ELF-1 (cell line): ENCODE measurements around the gene CCDC93.

Experiments
- DNase-seq: peaks from one replicate; pipeline ENCODE4 v3.0.0-alpha.2; 2016; ENCODE audit warnings: low read depth, low spot score

CCDC93 gene, protein sequence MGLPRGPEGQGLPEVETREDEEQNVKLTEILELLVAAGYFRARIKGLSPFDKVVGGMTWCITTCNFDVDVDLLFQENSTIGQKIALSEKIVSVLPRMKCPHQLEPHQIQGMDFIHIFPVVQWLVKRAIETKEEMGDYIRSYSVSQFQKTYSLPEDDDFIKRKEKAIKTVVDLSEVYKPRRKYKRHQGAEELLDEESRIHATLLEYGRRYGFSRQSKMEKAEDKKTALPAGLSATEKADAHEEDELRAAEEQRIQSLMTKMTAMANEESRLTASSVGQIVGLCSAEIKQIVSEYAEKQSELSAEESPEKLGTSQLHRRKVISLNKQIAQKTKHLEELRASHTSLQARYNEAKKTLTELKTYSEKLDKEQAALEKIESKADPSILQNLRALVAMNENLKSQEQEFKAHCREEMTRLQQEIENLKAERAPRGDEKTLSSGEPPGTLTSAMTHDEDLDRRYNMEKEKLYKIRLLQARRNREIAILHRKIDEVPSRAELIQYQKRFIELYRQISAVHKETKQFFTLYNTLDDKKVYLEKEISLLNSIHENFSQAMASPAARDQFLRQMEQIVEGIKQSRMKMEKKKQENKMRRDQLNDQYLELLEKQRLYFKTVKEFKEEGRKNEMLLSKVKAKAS

DNA sequence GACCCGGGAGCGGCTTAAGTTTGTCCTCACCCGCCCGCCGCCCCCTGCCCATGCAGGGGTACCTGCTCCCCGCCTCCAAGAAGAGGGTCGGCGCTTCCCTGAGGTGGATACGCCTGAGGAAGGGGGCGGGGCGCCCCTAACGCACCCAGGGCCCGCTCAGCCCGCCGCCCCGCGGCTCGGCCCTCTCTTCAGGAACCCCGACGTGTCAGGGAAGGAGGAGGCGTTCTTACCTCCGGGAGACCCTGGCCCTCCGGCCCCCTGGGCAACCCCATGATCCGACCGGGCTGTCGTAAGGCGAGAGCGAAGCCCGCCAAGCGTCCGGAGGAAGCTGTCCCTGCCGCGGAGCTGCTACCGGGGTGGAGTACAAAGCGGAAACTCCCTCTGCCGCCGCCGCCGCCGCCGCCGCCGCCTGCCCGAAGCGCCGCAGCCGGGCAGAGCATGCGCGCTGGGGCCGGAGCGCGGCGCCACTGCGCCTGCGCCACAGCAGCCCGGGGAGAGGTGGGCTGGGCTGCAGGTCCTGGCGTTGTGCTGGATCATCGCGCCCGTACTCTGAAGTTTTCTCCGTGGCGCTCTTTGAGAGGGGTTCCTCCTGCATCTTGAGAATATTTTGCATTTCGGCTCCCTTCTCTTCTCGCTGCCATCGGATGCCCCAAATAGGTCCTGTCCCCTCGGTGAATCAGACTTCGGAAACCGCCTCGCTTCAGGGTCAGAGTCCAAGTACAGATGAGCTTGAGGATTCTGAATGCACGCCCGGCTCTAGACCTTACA lies at the start of gene CCDC93:
CCDC93 (minus strand) TSS at position 347 of the 768 bp plus-strand sequence; CDS start at position 272, 75 bp downstream.
- peak; percentile 91 for DNase-seq

DNA sequence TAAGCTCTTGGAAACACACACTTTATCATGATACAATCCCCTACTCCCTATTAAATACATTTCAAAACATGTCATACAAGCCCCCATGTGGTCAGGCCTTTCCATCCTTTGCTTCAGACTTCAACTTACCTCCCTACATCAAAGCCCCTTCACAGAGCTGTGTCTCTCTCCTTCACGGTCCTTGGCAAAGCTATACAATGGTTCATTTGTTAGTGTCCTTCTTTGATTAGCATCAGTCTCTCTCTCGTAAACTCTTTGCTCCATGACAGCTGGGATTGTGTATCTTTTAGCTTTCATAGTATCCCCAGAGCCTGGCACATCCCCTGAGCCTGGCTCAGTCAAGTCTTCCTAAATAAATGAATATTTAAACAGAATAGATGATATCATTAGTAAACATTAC lies 48.8 kb upstream of the CCDC93 start:
- no peak for DNase-seq

DNA sequence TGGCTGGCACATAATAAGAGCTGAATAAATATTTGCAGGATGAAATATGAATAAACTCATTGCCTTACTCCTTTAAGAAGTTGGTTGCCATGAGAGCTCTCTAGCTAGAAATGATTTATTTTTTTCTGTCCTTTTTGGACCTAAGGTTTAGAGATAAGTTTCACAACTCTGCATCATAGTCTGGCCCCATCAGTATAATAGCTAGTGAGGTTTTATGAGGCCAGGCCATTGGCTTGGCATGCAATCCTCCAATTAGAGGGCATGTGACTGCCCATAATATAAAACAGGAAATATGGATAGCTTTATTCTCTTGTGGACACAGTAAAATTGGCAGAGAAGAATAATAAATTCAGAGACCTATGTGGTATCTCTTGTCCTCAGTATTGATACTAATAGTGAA lies 48.2 kb upstream of the CCDC93 start:
- DNase-seq, result no peak

DNA sequence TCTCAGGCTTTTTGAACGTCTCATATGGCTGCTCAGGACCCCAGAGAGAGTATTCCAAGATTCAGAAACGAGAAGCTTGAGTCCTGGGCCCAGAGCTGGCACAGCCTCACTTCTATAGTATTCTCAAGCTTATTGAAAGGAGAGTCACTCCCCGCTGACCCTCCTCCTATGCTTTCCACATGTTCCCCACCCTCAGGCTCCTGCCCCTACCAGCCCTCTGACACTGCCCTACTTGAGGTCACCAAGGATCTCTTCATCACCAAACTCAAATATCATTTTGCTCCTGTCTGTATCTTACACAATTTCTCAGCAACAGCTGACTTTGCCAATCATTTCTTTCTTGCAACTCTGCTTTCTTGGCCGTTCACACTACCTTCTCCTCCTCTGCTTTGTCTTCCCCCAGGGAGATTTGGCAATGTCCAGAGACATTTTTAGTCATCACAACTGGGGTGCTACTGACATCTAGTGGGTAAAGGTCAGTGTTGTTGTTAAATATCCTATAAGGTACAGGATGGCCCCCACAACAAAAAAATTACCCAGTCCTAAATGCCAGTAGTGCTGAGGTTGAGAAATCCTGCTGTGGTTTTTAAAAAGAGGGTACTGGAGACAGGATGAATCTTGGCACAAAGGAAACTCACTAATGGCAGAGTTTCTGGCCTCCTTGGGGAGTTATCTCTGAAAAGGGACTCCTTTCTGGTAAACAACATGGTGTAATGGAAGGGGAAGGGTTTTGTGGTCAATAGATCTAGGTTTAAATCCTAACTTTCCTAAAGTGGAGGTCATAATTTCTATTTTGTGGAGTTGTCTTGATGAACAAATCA lies 47.5 kb upstream of the CCDC93 start:
- peak; percentile 22 for DNase-seq

DNA sequence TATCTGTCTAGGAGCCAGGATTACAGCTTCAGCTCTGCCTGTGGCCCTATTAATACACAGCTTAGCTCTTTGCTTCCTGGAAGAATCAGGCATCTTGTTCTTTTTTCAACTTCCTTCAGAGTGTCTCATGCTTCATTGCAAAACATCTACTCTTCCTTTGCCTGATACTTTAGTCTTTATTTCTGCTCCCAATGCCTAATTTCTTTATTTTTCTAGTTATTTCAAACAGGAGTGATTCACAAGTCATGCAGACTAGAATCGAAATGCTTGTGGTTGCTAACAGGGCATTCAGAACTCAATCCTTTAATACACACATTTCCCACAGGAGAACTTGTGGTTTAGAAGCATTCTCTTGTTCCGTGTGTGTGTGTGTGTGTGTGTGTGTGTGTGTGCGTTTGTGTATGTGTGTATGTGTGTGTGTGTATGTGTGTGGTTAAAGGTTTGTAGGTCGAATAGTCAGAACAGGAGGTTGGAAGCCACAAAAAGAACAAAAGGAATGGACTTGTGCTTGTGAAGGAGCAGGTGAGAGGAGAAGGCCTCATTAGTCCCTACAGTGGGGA lies 46.1 kb upstream of the CCDC93 start:
- no peak for DNase-seq

DNA sequence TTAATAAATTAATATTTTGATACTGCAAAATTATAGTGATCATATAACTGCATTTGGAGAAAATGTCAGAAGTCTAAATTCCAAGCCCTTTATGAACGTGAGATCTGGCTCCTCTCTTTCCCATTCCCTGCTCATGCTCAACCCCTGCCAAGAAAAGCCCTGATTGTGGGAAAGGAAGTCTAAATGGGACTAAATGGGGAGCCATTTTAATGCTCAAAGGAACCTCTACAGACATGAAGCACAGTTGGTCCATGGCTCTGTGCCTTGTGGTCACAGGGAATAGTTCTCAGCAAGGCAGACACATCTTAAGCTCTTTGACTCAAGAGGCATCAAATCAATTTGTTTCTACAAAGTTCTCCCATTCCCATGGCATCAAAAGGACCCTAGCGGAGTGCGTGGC lies 45.1 kb upstream of the CCDC93 start:
- no peak for DNase-seq

DNA sequence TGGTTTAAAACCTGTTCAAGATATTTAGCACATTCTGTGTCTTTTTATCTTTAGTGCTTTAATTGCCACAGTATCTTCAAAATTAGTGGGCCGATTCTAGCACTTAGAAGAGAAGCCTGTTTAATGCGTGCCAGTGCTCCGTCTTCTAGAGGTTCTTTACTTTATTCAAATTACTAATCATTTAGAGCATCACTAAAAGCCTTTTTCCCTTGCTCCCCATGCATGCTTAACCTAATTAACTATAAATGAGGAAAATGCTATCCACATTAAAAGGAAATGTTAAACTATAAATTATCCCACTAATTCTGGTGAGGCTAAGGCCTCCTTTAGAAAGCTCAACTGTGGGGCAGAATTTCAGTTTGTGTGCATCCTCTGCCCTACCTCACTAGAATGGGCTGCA lies 42.9 kb upstream of the CCDC93 start:
- DNase-seq, result no peak

DNA sequence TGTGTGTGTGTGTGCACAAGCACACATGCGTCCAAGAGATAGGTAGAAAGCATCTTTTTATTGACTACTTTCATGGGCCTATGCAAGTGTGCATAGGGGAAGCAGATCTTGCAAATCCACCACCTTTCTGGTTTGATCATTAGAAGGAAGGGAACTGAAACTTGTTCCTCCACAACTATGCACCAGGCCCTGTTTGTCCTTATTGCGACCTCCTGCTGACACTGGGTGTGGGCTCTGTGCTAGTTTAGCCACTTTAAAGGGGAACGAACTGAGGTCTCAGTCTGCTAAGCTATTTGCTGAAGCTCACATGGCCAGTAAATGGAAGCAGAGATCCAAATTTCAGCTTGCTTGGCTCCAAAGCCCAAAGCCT lies 42.3 kb upstream of the CCDC93 start:
- DNase-seq, result no peak

DNA sequence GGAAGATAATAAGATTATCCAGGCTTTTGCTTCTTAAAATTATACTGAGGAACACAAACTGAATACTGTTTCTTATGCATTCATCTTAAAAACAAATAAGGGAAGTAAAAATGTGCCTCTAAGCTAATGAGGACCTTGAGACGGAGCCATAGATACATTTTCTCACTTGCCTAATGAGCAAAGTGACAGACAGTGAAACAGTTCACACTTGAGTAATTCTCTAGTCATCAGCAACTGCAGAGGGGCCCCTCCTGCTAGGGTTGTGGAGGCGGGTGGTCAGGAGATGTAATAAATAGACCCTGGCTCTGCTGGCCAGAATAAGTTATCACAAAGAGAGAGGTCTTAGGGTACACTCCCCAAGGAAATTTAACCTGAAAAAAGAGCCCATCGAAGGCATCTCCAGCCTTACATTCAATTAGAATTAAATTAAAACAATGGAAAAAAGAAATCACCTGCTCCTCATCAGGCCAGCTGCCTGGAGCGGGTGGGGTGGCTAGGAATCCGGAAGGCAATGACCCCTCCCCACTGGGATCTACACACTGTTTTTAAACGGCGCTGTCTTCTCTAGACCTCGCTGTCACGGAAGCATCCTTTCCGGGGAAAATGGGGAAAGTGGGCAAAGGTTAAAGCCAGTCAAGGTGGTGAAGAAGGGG lies 41.8 kb upstream of the CCDC93 start:
- DNase-seq, result no peak

DNA sequence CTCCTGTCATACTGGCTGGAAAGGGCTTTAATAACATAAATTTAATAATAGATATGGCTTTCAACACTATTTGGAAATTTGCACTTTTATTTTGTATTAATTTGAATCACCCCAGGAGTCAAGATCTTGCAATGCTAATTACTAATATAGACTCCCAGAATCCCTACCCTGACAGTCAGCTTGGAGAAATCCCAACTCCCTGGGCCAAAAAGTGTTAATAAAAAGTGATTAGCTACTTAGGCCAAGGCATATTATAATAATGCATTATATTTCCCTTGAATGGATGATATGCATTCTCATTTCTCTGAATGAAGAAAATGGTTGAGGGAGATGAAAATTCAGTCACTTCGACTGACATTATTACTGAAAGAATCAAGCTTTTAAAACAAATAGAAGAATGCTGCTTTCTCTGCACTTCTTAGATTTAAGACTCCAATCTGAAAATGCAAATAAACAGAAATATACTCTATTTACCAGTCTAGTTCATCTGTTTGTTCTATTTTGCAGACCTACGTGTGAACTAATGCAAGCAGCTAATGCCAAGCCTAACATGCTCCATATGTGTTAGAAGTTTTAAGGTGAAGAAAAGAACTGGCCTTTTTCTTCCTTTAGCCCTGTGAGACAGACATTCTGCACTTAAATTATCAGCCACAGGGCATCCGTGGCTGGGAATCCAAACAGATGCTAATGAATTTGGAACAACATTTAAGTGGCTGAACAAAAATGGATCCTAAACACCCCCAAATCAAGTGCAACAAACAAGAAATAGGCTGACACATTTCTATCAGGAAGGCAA lies 40.5 kb upstream of the CCDC93 start:
- no peak for DNase-seq

DNA sequence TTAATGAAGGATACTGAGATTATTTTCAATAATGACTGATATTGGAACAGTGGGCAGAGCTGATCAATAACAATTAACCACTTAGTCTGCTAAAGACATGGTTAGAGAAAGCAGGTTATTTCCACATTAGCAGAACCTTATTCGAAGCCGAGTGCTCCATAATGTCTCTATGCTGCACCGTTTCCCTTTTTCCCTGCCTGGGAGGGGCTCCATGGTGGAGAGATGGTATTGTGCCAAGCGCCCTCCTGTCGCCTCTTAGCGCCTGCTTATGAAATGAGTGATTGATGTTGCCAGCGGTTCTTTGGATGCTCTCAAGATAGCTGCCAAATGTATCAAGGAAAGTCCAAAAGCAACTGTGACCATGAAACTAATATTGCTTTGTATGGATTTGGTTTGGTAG lies 39.8 kb upstream of the CCDC93 start:
- DNase-seq, result no peak

DNA sequence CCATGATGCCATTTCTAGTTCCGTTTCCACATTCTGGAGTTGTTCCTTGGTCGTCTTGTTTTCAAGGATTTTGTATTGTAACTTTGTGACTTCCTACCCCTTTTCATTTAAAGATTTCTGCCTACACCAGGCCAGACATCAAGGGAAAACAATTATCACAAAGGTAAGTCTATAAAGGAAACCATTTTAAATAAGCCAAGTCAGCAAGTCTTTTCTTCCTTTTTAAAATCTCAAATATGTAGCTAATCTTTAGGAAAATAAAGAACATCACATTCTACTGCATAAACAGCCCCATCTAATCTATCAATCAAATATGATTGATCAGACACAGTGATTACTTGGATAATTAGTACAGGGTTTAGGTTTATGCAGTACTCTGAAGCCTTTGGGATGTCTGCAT lies 38.6 kb upstream of the CCDC93 start:
- no peak for DNase-seq

DNA sequence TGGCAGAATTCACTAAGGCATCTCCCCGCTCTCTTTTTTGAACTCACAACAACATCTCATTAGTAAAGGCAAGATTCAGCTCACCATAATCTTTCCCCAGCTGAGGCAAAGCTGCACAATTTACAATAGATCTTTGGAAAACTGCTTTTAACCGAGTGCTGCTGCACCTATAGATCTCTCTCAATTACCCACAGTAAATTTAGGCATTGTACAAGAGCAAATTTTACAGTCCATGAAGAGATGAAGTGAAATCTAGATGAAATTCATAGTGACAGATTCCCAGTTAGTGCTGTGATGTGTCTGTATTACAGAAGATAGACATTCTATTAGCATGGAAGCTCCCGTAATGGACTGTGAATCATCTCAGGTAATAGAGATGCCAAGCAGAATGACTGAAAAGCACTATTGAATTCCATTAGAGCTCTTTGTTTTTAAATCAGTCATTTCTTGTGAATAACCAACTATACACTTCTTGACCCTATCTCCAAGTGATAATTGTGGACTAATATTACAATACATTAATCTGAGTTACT lies 38.0 kb upstream of the CCDC93 start:
- no peak for DNase-seq

DNA sequence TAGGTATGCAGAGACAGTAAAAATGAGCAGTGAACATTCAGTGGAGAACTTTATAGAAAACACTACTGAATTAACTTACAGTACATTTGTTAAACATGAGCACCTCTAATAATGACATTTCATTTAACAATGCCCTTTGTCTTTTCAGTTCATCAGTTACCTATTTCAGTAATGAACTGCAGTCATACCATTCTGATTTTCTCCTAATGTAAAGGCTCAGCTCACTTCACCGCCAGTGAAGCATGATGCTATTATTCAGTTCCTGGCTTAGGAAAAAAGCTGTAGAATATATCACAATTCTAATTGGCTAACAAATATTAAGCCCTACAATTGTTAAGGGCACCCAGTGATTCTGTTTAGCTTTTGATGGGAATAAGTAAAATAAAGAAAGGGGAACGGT lies 37.1 kb upstream of the CCDC93 start:
- no peak for DNase-seq

DNA sequence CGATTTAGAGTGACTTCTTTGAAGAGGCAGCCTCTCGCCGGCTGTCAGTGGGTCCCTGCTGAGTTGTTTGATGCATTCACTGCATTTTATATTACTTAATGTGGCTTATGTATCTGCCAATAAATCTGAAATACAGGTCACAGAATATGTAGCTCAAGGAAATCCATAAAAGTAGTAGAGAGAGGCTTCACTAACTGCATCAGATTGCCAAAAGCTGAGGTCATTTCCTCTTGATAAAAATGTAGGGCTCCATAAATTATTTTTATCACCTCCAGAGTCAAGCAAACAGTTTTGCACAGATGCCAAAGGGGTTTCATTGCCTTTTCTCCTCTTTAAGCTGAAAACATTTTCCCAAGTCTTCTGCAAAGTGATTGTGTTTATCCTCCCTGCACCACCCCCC lies 36.5 kb upstream of the CCDC93 start:
- DNase-seq, result no peak

DNA sequence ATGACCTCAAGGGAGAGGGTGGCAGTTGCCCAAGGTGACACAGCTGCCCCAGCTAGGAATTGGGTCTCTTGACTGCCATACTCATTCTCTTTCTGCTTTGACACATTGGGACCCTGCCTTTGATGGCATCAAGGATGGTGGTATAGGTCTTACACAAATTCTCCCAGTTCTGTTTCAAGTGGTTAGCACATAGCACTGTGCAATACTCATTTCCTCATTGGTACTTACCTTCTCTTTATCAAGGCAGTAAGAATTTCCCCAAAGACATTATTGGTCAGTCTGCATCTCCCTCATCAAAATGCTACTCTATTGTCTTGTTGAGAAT lies 35.9 kb upstream of the CCDC93 start:
- no peak for DNase-seq

DNA sequence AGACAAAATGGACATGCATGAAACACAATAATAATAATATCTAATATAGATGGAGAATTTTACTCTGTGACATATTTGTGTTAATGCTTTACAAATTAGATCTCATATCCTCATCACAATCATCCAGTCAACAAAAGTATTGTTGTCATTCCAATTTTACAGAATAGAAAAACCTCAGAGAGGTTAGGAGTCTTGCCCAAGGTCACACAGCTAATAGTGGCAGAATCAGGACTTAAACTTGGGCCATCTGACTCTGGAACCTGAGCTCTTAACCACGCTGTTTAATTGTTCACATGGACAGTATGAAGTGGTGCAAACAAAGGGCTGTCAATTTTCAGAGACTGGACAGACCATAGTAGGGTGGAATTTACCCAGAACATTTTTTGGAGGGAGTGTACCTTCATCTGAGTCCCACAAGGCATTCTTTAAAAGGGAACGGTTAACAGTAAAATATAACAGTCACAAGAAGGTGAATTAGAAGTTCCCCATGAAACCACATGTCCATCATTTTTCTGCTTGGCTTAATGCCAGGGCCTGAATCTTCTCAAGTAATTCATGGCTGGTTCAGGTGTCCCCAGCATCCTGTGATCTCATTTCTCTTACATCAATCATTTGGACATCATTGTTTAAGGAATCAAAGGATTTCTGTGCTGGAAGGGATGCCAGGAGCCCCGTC lies 35.4 kb upstream of the CCDC93 start:
- no peak for DNase-seq

DNA sequence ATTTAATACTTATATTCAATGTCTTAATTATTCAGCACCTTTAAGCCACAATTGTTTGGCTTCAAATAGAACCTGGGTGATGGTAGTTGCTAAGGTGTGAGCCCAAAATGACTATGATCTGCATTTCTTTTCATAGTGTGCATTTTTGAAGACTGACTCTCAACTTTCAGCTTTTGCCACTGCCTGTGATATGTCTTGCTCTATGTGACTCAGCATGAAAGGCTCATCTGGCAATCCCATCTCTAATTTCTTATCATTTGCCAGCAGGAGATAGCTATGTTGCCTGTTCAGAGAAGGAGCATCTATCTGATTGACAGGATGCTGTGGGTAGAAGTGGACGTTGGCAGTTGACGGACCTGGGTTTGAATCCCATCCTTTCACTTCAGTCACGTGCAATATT lies 34.5 kb upstream of the CCDC93 start:
- no peak for DNase-seq

DNA sequence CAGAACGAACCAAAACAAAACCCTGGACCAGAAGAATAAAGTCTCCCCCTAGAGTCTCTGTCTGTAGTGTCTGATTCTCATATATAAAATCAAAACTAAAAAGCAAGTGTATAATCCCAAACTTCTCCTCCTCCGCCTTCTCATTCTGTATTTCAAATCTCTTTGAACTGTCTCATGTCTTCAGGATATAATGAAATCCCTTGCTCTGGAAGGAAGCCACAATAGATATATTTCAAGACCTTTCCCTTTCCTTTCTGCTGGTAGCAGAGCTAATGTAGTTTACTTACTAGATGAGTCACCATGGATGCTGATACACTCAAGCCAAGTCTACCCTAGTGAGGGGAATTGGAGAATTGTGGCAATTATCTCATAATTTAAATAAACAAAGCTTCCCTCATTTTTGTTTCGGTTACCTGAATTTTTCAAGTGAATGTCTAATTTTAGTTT lies 33.5 kb upstream of the CCDC93 start:
- no peak for DNase-seq
